HG03378 (cell line): Measurements from ENCODE around the gene MBP.

ENCODE experiments used
- ATAC-seq: cut with Tn5 transposase; IDR thresholded peaks from one replicate; pipeline ENCODE4 v1.9.1; 2021; ENCODE audit warnings: mild to moderate bottlenecking, moderate library complexity; ENCODE audit not compliant: unreplicated experiment

MBP gene

GRCh38 chr18:77012806-77013541 is 119.6 kb downstream of the MBP start:
- ATAC-seq: no peak

DNA sequence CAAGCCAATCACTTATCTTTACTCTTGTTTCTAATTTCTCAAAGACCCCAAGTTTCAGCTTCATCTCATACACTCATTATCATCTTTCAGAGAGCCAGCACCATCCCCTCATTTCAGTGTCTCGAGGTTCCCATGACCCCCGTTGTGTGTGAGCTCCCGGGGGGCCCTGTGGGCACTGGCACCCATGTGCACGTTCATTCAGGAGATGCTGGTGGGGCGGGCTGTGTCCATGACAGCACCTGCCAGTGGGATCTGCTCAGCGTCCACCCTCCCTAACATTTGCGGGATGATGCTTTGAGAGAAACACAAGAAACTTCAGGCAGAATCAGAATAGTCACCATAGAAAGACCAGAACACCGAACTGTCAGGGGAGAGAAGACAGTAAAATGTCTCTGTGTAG is 120.5 kb downstream of the MBP start:
- ATAC-seq: no peak

- ATAC-seq: no peak
These were observed 122.9 kb downstream of the MBP start for GRCh38 chr18:77009675-77010074.

DNA sequence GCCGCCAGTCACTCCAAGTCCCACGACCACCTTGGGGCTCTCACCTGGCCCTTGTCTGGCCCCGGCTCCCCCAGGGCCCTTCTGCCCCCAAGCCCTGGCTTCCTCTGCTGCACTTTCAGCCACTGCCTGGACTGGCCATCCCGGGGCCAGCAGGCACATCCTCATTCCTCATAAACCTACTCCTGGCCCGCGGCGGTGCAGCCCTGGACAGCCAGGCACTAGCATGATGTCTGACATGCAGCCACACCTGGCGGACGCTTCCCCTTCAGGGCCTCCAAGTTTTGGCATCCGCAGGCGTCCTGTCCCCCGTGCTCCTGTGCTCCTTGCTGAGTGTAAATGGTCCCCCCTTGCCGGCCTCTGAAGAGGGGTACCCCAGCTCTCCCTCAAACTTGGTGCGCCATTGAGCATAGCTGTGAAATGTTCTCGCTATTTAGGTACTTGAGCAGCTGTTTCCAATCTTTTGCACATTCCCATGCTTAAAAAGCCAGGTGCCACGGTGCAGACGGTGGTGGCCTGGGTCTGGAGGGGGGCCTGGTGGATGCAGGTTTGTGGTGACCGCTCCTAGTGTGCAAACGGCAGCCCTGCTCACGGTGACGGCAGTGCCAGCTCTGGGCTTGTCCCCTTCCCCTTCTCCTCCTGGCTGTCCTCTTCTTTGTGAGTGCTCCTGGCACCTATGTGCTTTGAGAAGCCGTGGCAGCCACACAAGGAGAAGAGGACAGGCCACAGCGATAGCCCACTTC is 123.8 kb downstream of the MBP start:
- no peak for ATAC-seq

DNA sequence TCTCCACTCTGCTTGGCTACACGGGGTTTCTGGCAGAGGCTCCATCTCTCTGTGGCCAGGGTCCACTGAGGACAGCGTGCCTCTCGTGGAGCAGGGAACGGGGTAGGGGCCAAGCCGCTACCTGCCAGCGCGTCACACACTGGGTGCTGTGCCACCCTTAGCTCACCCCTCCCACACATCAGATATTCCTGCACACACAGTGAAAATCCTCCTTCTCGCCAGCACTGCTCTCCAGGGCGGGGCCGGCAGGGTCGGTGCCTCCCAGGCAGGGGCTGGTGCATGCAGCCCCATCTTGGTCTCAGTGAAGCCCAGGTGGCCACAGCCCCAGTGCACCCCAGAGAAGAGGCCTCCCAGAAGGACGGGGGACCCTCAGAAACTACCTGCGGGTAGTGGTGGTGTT is 124.6 kb downstream of the MBP start:
- ATAC-seq: no peak

DNA sequence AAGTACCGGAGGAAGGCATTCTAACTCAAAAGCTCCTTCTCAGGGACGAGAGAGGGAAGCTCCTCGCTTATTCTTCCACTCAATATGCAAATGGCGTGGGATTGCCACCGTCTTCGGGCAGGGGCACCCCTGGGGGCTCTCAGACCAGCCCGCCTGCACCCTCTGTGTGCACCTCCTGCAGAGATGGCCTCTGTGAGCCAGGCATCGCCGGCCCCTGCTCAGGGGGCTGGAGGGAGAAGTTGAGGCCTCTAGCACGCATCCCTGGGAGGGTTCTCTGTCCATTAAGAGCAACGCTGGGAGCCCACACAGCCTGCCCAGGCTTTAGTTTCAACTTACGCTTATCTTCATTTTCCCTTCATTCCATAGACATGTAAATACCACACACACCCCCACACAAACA is 125.3 kb downstream of the MBP start:
- ATAC-seq: no peak

DNA sequence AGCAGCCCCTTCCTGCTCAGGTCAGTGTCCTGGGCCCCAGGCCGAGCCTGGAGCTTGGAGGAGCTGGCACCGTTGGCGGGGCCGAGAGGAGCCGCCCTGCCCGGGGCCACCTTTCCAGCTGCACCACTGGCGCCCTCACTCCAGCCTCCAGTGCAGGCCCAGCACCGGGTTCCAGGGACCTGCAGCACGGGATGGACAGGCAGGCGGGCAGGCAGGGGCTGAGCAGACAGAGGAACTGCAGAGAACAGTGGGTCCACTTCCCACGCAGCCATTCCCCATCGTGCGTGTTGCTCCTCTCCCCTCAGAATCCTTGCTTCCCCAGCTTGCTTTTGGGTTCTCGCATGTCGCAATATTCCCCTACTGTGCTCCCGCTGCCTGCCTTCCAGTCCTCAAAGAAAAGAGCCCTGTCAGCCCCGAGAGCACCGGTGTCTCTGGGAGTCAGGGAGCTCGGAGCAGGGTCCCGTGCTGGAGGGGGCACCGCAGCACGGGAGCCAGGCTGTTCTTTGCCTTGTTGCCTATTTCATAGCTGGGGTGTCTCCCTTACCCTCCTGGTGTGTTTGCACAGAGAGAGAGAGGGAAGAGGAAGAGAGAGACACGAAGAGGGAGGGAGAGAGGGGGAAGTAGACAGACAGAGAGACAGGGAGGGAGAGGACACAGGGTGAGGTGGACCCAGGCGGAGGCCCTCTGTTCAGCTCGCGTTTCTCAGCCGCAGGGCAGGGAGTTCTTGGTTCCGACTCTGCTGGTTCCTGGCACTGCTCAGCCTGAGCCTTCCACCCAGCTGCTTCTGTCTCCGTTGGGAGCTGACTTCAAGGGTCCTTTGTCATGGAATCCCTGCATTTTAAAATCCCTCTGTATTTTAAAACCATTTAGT is 126.0 kb downstream of the MBP start:
- ATAC-seq: no peak

DNA sequence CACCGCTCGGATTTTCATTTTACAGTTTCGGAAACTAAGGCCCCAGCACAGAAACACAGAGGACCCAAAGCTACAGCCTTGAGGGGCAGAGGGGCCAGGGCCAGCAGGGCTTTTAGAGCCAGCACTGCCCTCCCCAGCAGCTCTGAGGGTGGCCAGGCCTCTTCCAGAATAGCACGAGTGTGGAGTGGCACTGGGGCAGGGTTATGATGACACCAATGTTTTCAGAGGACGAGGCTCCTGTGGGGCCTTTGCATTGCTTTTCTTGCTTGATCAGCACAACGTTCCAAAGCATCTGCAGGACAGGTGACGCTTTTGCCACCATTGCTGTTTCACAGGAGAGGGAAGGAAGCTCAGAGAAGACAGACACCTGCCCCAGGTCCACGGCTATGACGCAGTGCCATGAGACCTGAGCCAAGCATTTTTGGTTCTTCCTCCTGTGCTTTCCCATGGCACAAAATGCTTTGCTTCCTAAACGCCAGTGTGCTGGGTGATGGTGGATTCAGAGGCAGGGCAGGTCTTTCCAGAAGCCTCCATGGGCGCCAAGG is 126.9 kb downstream of the MBP start:
- ATAC-seq: no peak

DNA sequence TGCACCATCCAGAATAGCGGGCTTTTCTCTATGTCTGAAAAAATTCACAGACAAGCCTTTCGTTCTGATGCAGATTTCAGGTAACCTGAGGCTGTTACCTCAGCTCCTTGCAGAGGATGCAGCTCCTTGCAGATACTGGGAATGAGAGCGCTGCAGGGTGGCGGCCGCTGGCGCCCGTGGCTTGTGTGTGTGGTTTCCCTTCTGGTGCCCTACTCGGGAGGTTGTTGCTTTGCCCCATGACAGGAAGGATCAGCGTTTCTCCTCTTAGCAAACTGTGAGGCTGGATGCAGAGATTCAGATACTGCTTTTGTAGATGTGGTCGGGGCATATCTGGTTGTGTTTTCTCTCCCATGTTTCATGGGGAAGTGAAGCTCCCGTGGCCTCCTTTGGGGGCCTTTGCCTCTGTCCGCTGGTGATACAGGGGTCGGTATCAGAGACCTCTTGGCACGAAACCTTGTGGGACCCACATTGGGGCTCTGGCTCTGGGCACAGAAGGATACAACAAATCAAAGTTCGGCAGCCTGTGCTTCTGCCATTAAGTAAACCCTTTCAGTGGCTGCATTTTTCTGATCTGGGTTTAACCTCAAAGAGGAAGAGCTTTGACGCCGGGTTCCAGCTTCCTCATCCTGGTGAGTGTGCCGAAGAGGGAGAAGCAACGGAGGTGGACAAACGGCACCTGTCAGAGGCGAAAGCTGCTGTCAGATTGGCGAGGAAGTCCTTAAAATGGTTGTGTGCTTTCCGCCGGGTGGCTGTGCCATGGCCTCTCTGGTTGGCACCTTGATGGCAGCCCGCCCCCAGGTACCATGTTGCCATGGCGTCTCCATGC is 127.8 kb downstream of the MBP start:
- no peak for ATAC-seq

- ATAC-seq: no peak
These were observed 129.3 kb downstream of the MBP start for GRCh38 chr18:77003316-77003715.

DNA sequence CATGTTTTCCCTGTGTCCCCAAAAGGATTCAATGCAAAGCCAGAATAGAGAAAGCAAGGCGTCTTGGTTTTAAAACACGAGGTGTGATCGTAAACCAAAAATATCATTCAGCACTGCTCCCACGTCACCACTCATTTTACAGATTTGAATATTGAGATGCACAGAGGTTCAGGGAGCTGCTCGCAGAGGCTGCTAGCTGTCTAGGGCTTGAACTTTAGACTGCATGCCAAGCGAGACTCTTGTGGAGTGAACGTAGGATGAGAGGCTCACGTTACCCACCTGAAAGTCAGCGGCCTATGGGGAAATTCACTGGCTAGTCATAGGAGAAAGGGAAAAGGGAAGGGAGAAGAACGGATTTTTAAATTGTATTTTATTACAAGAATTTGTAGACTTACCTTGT is 130.1 kb downstream of the MBP start:
- ATAC-seq: no peak

DNA sequence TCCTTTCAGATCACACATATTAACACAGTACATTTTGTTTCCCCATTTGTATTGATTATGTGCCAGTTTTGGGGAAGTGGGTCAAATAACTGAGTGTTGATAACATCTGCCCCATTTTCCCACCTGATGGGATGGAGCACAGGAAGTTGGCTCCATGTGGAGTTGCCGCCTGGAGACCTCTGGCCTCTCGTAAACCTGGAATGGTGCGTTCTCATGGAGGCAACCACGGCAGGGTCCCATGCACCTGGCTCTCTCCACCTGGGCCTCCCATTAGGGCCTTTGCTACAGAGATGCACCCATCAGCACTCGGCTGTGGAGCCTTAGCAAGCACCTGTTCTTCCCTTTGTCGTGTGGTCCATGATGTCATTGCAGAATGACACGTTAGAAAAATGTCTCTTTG is 130.6 kb downstream of the MBP start:
- ATAC-seq: no peak

- ATAC-seq: no peak
These were observed 131.5 kb downstream of the MBP start for GRCh38 chr18:77001041-77001440.

DNA sequence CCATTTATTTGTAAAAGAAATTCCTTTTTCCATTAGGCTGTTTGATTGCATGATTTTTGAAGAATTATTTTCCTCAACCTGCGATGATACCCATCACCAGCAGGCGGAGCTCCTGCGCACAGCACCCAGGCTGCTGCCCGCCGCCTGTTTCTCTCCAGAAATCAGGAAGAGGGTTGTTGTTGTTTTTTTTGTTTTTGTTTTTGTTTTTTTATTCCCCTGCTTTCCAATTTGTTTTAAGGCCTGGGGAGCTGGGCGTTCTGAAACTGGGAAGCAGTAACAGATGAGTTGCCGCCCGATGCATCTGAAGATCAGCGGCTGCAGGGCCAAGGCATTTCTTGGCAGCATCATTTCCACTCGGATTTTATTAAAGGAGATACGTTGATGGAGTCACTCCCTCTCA is 132.1 kb downstream of the MBP start:
- no peak for ATAC-seq

DNA sequence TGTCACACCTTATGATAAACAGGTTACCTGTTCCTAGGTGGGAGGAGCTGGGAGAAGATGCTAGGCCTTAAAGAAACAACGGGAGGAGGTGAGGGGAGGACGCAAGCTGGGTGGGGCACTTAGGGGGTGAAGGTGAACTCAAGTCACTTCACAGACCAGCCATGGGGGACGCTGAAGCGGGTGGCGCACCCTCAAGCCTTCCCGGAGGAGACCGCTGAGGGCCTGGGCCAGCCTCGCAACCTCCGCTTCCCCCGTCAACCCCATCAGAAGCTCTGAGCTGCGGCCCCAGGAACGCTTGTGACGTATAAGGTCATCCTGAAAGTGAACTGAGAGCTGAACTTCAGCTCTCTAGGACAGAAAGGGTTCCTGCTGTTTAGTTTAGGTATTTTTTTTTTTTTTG is 133.5 kb downstream of the MBP start:
- ATAC-seq: no peak

- ATAC-seq: no peak
These were observed 134.4 kb downstream of the MBP start for GRCh38 chr18:76997951-76998808.

DNA sequence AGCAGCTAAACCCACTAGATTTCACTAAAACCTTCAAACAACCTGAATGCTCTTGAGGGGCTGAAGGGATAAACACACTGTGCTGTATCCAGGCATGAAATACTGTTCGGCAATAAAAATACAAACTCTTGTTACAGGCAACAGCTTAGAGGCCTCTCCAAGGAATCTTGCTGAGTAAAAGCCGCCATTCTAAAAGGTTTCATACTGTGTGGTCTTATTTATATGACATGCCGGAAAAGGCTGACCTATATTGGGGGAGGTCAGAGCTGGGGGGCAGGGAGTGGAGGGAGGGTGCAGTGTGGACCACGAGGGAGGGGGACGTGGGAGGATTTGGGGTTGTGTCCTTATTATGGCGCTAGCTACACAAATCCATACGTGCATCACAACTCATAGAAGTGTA is 136.2 kb downstream of the MBP start:
- no peak for ATAC-seq

DNA sequence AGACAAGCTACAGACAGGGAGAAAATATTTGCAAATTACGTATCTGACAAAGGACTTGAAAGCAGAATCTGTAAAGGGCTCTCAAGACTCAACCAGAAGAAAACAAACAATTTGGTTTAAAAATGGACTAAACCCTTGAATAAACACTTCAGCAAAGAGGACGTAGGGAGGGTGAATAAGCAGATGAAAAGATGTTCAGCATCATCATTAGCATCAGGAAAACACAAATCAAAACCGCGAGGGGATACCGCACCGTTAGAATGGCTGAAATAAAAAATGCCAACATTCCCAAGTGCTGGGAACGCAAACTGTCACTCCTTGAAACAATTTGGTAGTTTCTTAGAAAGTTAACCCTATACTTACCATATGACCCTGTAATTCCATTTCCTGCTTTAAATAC is 136.7 kb downstream of the MBP start:
- ATAC-seq: no peak

GRCh38 chr18:76994086-76994654 is 138.4 kb downstream of the MBP start:
- ATAC-seq: no peak
